GM18868 (cell line): ENCODE results near the gene GAS2L3.
"Not testable (repeated sequence)": the region's sequence is repeated elsewhere in the genome, so short reads cannot be mapped to it uniquely, and the experiment has no call there.

Experiments
- ATAC-seq: cut with Tn5 transposase; IDR thresholded peaks from one replicate; pipeline ENCODE4 v1.9.1; 2021; ENCODE audit warnings: mild to moderate bottlenecking, moderate library complexity; ENCODE audit not compliant: unreplicated experiment

GAS2L3 gene

GRCh38 chr12:100574187-100575074 is 947 bp downstream of the GAS2L3 start:
- peak; percentile 0 for ATAC-seq

- no peak for ATAC-seq
These were observed 3.0 kb downstream of the GAS2L3 start for GRCh38 chr12:100576331-100577036.

GRCh38 chr12:100578923-100579322 is 5.4 kb downstream of the GAS2L3 start:
- ATAC-seq, result no peak

GRCh38 chr12:100579844-100580243 is 6.4 kb downstream of the GAS2L3 start:
- ATAC-seq, result no peak

GRCh38 chr12:100584256-100584655 is 10.8 kb downstream of the GAS2L3 start:
- no peak for ATAC-seq

GRCh38 chr12:100591979-100592378 is 18.5 kb downstream of the GAS2L3 start:
- no peak for ATAC-seq

- no peak for ATAC-seq
These were observed 20.0 kb downstream of the GAS2L3 start for GRCh38 chr12:100593490-100593889.

- no peak for ATAC-seq
These were observed 28.1 kb downstream of the GAS2L3 start for GRCh38 chr12:100601626-100602025.

- not testable (repeated sequence) for ATAC-seq
These were observed 29.5 kb downstream of the GAS2L3 start for GRCh38 chr12:100602997-100603396.

- ATAC-seq, result no peak
These were observed 35.3 kb downstream of the GAS2L3 start for GRCh38 chr12:100608776-100609175.

GRCh38 chr12:100610666-100611430 is 37.4 kb downstream of the GAS2L3 start:
- no peak for ATAC-seq

GRCh38 chr12:100612606-100613005 is 39.1 kb downstream of the GAS2L3 start:
- no peak for ATAC-seq

GRCh38 chr12:100624571-100624970 is 51.1 kb downstream of the GAS2L3 start:
- no peak for ATAC-seq

- ATAC-seq, result no peak
These were observed 59.0 kb downstream of the GAS2L3 start for GRCh38 chr12:100632445-100632892.

- ATAC-seq, result not testable (repeated sequence)
These were observed 59.8 kb downstream of the GAS2L3 start for GRCh38 chr12:100633082-100633785.

GRCh38 chr12:100643246-100643645 is 69.8 kb downstream of the GAS2L3 start:
- no peak for ATAC-seq

GRCh38 chr12:100646896-100647295 is 73.4 kb downstream of the GAS2L3 start:
- ATAC-seq, result no peak

GRCh38 chr12:100651108-100651507 is 77.6 kb downstream of the GAS2L3 start:
- no peak for ATAC-seq

- no peak for ATAC-seq
These were observed 78.2 kb downstream of the GAS2L3 start for GRCh38 chr12:100651694-100652093.

- ATAC-seq, result no peak
These were observed 79.0 kb downstream of the GAS2L3 start for GRCh38 chr12:100652488-100652887.

- no peak for ATAC-seq
These were observed 82.7 kb downstream of the GAS2L3 start for GRCh38 chr12:100656141-100656540.
